HK-2 (cell line): ENCODE data around the gene CD177.
"Not testable (repeated sequence)": the region's sequence is repeated elsewhere in the genome, so short reads cannot be mapped to it uniquely, and the experiment has no call there.

Experiments
- DNase-seq: peaks from one replicate; pipeline ENCODE4 v3.0.0-alpha.2; 2018; ENCODE audit not compliant: unreplicated experiment

CD177 gene

GRCh38 chr19:43380771-43381386 is 27.4 kb downstream of the CD177 start:
- no peak for DNase-seq

GRCh38 chr19:43382586-43383216 is 29.2 kb downstream of the CD177 start:
- DNase-seq: not testable (repeated sequence)

GRCh38 chr19:43383254-43383653 is 29.8 kb downstream of the CD177 start:
- not testable (repeated sequence) for DNase-seq

GRCh38 chr19:43383759-43384158 is 30.3 kb downstream of the CD177 start:
- not testable (repeated sequence) for DNase-seq

GRCh38 chr19:43390903-43391551 is 37.5 kb downstream of the CD177 start:
- not testable (repeated sequence) for DNase-seq

GRCh38 chr19:43391552-43391935 is 38.1 kb downstream of the CD177 start:
- DNase-seq: not testable (repeated sequence)

GRCh38 chr19:43393501-43393900 is 40.0 kb downstream of the CD177 start:
- DNase-seq: not testable (repeated sequence)

GRCh38 chr19:43395561-43395960 is 42.1 kb downstream of the CD177 start:
- DNase-seq: no peak

GRCh38 chr19:43406297-43406696 is 52.8 kb downstream of the CD177 start:
- no peak for DNase-seq

- DNase-seq: no peak
Measured at GRCh38 chr19:43407416-43408005, 54.0 kb downstream of the CD177 start.

- DNase-seq: no peak
Measured at GRCh38 chr19:43408043-43408442, 54.6 kb downstream of the CD177 start.

- no peak for DNase-seq
Measured at GRCh38 chr19:43409415-43409814, 55.9 kb downstream of the CD177 start.

GRCh38 chr19:43412441-43412840 is 59.0 kb downstream of the CD177 start:
- no peak for DNase-seq
